Sigmoid colon (tissue), 4 donors: ENCODE data around the gene MRAS.

Experiments used
- EP300 ChIP-seq, 4 donors: sonication (generic); formaldehyde crosslinking; IDR thresholded peaks; one replicate each; pipeline ENCODE4 v1.6.1; 2017; ENCODE audit warnings: antibody characterized with exemption in 4 of 4
- POLR2A ChIP-seq, 2 donors: fragments of 450-650 bp; IDR thresholded peaks; one replicate each; pipeline ENCODE4 v1.6.1; 2016; ENCODE audit warnings: antibody characterized with exemption in 2 of 2, mild to moderate bottlenecking in 2 of 2, moderate library complexity in 2 of 2
- POLR2AphosphoS5 ChIP-seq, 4 donors: sonication (generic); formaldehyde crosslinking; IDR thresholded peaks; one replicate each; pipeline ENCODE4 v1.6.1; 2017; ENCODE audit warnings: antibody characterized with exemption in 4 of 4
- TF ChIP-seq, protein P1 (sequence below), 4 experiments: fragments of 450-650 bp in 3 of 4; fragments of 200-600 bp in 1 of 4; IDR thresholded peaks; one replicate each; pipeline ENCODE4 v1.5.1; 2016 to 2019; ENCODE audit warnings: antibody characterized with exemption in 4 of 4, mild to moderate bottlenecking in 3 of 4, moderate library complexity in 2 of 4

DNA sequence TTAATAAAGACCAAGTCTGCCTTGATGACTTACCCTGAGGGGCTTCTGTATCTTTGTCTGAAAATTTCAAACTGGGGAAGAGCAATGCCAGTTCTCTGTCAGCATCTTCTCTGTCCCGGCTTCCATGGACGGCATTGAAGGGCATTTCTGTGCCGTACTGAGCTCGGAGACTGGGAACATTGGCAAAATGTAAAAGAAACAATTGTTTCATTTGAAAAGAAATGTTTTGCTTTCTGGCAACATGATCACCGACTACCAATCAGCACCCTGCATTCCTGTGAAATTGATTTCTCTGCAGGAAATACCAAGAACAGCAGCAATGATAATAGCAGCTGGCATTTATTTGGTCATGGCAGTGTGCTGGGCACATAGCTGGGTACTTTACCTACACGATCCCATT lies 44.9 kb upstream of the MRAS start:
- TF ChIP-seq POLR2A (IDR thresholded peaks at IDR 0.05) (no peak), POLR2AphosphoS5 (IDR thresholded peaks at IDR 0.05) (no peak), EP300 (IDR thresholded peaks at IDR 0.05) (no peak)
- TF ChIP-seq, protein P1, sequence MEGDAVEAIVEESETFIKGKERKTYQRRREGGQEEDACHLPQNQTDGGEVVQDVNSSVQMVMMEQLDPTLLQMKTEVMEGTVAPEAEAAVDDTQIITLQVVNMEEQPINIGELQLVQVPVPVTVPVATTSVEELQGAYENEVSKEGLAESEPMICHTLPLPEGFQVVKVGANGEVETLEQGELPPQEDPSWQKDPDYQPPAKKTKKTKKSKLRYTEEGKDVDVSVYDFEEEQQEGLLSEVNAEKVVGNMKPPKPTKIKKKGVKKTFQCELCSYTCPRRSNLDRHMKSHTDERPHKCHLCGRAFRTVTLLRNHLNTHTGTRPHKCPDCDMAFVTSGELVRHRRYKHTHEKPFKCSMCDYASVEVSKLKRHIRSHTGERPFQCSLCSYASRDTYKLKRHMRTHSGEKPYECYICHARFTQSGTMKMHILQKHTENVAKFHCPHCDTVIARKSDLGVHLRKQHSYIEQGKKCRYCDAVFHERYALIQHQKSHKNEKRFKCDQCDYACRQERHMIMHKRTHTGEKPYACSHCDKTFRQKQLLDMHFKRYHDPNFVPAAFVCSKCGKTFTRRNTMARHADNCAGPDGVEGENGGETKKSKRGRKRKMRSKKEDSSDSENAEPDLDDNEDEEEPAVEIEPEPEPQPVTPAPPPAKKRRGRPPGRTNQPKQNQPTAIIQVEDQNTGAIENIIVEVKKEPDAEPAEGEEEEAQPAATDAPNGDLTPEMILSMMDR (IDR thresholded peaks at IDR 0.05) = no peak
